Measurements from ENCODE around the gene C1orf159. TPM values are rescaled to one million over a fixed set of nuclear protein-coding genes. Genes with fewer than 3 reads are reported as not detected.

C1orf159 gene
- total and polyA plus RNA-seq, 2 of the 8 experiments (the other 6 are each of a cell fraction or from before 2014, with no cell fraction given), result 10.0 to 10.9 TPM

- no peak overlapping the region for H3K56ac ChIP-seq (replicated peaks; ENCODE audit: insufficient read length, low read depth, low read length)
- peak overlapping the region; percentile 81 for H4K91ac ChIP-seq (replicated peaks; ENCODE audit: insufficient read length, low read length)
- H4K5ac ChIP-seq (ENCODE audit: insufficient read length, low read depth, low read length), result no peak overlapping the region
- H3K9me3 ChIP-seq (ENCODE audit: insufficient read depth in 2 of 2, low read depth in 1 of 2, low read length in 1 of 2), result peaks cover 0 to 8% of the 10 kb centered on the region in 2 experiments; a peak in 1 of 4 replicates
- H2BK20ac ChIP-seq (ENCODE audit: low read length), result no peak overlapping the region
- H3K36me3 ChIP-seq (ENCODE audit: control insufficient read depth in 2 of 4, insufficient read depth in 4 of 4, low read length in 3 of 4), result no peaks in the 10 kb centered on the region
- POLR2A ChIA-PET (ENCODE audit: partially characterized antibody), result interaction anchor here (0.6 to 1.1 kb wide), 3 partner anchors 98 to 116 kb away, joined by 3 read pairs; no protein-coding TSS in a partner anchor
- no peak overlapping the region for H2AK5ac ChIP-seq (ENCODE audit: low read depth, low read length)
- CTCF ChIA-PET (ENCODE audit: partially characterized antibody), result interaction anchor here (0.6 to 3.6 kb wide), 63 partner anchors 8 to 249 kb away, joined by 3 to 39 read pairs (median 5); partner anchors contain the start of genes B3GALT6, C1QTNF12, RNF223 and SDF4
- H3K4me2 ChIP-seq (ENCODE audit: insufficient read depth in 1 of 2, low read depth in 2 of 2, low read length in 2 of 2), result no peak overlapping the region
- peak overlapping the region; percentile 32; the same call in 1 of the 2 replicates for H3K18ac ChIP-seq (ENCODE audit: extremely low read depth, low read length)
- H3K4me3 ChIP-seq (ENCODE audit: extremely low read depth in 1 of 4, insufficient read depth in 2 of 4, low read depth in 3 of 4, low read length in 4 of 4), result no peak overlapping the region
- H3K27me3 ChIP-seq (replicated peaks in 1 of 4; ENCODE audit: control insufficient read depth in 3 of 4, extremely low read depth in 1 of 4, insufficient read depth in 3 of 4, low read length in 3 of 4), result peaks cover 2 to 16% (median 13%) of the 10 kb centered on the region in 4 experiments; a peak in 6 of 7 replicates
- H3K14ac ChIP-seq (ENCODE audit: insufficient read length), result no peak overlapping the region
- FAIRE-seq, result no peak
- H3K4ac ChIP-seq (replicated peaks; ENCODE audit: insufficient read length, low read depth, low read length), result peak overlapping the region; percentile 78
- H3K23ac ChIP-seq (ENCODE audit: insufficient read length), result no peak overlapping the region
- 0 out of 2 replicates have a peak overlapping the region, but pooled peaks have one; percentile 72 for H2BK15ac ChIP-seq (ENCODE audit: low read length)
- DNase-seq (ENCODE audit: low read depth in 1 of 2, low spot score in 2 of 2), result peak; percentile 47 to 94
- H2AFZ ChIP-seq (ENCODE audit: low read length), result no peak overlapping the region; the same call in 1 of the 2 replicates
- H2BK12ac ChIP-seq (ENCODE audit: low read depth, low read length), result no peak overlapping the region
- H3K27ac ChIP-seq (ENCODE audit: low read depth, low read length), result no peak overlapping the region
- H4K20me1 ChIP-seq (replicated peaks in 1 of 2; ENCODE audit: control insufficient read depth in 1 of 2, insufficient read depth in 2 of 2, low read length in 2 of 2), result peaks cover 0 to 3% of the 10 kb centered on the region in 2 experiments
- no peaks in the 10 kb centered on the region for H3K23me2 ChIP-seq (ENCODE audit: low read depth, low read length)
- no peak overlapping the region for H3K9ac ChIP-seq (replicated peaks in 1 of 4; ENCODE audit: extremely low read depth in 1 of 4, low read depth in 3 of 4, low read length in 3 of 4)
- H3K79me1 ChIP-seq (ENCODE audit: low read depth, low read length), result no peaks in the 10 kb centered on the region
- WGBS, 2 experiments (ENCODE audit: extremely low coverage in 1 of 2, insufficient coverage in 1 of 2, insufficient read length in 1 of 2, insufficient replicate concordance in 2 of 2, low coverage in 1 of 2, low lambda C conversion rate in 2 of 2, missing lambda C conversion rate in 1 of 2), result 40% methylated on average over 27 of the region's 39 CpGs; no CpG with 5 or more reads in 1 of the 2 experiments
- no peak overlapping the region for H2BK5ac ChIP-seq (ENCODE audit: low read depth, low read length)
- H3K79me2 ChIP-seq (ENCODE audit: control insufficient read depth in 1 of 2, insufficient read depth in 2 of 2, low read length in 2 of 2), result no peaks in the 10 kb centered on the region
- H4K8ac ChIP-seq (ENCODE audit: extremely low read depth, insufficient read depth, low read length), result peak overlapping the region; percentile 90
- peak overlapping the region; percentile 83 for H2BK120ac ChIP-seq (replicated peaks; ENCODE audit: low read depth, low read length)
- H3K4me1 ChIP-seq (replicated peaks in 1 of 4; ENCODE audit: control insufficient read depth in 3 of 4, insufficient read depth in 4 of 4, low read length in 3 of 4), result peaks cover 0 to 3% (median 2%) of the 10 kb centered on the region in 4 experiments; a peak in 4 of 7 replicates
- TF ChIP-seq TEAD4 (IDR thresholded peaks at IDR 0.05; ENCODE audit: low read depth, low read length), result no peak
- TF ChIP-seq SAP30 (IDR thresholded peaks at IDR 0.05; ENCODE audit: insufficient read depth, insufficient replicate concordance, low read length), result no peak
- TF ChIP-seq TCF12 (IDR thresholded peaks at IDR 0.05; ENCODE audit: low read depth, low read length), result 0 out of 2 replicates have a peak, but pooled peaks have one; percentile 11
- peak; percentile 89 for TF ChIP-seq GABPA (IDR thresholded peaks at IDR 0.05; ENCODE audit: borderline replicate concordance, insufficient read depth, low read length)
- TF ChIP-seq TAF7 (optimal IDR thresholded peaks at IDR 0.05; ENCODE audit: borderline replicate concordance, low read depth, low read length), result peak; percentile 25
- TF ChIP-seq EZH2 (IDR thresholded peaks at IDR 0.05; ENCODE audit: low read depth, low read length, severe bottlenecking), result peak; percentile 37
- TF ChIP-seq, protein P1, sequence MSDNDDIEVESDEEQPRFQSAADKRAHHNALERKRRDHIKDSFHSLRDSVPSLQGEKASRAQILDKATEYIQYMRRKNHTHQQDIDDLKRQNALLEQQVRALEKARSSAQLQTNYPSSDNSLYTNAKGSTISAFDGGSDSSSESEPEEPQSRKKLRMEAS (IDR thresholded peaks at IDR 0.05), result peak; percentile 39; the same call in 1 of the 2 replicates
Measured at GRCh38 chr1:1122078-1122811, 6.4 kb upstream of the C1orf159 start.

All from H1 (cell line).